Right cardiac atrium (tissue), 5 donors: ENCODE measurements around the gene TRMT1L. TPM values are rescaled to one million over a fixed set of nuclear protein-coding genes. Genes with fewer than 3 reads are reported as not detected.

Source experiments
- ATAC-seq, 2 donors: fragments of 200-7000 bp; cut with Tn5 transposase; one replicate each; pipeline versions ENCODE4 v1.8.0 to v1.9.1; 2020; ENCODE audit warnings: moderate library complexity in 2 of 2, mild to moderate bottlenecking in 1 of 2
- DNase-seq, 3 donors: peaks; one replicate each; pipeline ENCODE4 v3.0.0-alpha.2; 2020
- H3K27ac ChIP-seq: one replicate; pipeline ENCODE4 v1.5.1; 2013; ENCODE audit warnings: mild to moderate bottlenecking, low read length, control low read depth, moderate library complexity
- H3K27me3 ChIP-seq: one replicate; pipeline ENCODE4 v1.6.1; 2013; ENCODE audit not compliant: control insufficient read depth, insufficient read depth
- H3K4me1 ChIP-seq: one replicate; pipeline ENCODE4 v1.6.1; 2013; ENCODE audit warnings: low read length; ENCODE audit not compliant: control insufficient read depth, insufficient read depth
- H3K4me3 ChIP-seq: one replicate; pipeline ENCODE4 v1.5.1; 2013; ENCODE audit warnings: low read length, control low read depth
- H3K9me3 ChIP-seq: one replicate; pipeline ENCODE4 v1.6.1; 2013; ENCODE audit warnings: low read length; ENCODE audit not compliant: control insufficient read depth
- WGBS: extraction: QIAGEN DNeasy Blood & Tissue Kit; methylation state at CpG from one replicate; pipeline ENCODE4 v1.1.7; 2013; 5-methylcytosine and 5-hydroxymethylcytosine counted together
- intact Hi-C, 4 donors: fragments of 100-400 bp; cut with DNase I; formaldehyde crosslinking; loops; one replicate each; pipeline versions ENCODE4 v1.11.0 to v1.14.0; 2022 to 2023
- polyA plus RNA-seq: library from polyadenylated mRNA; stranded (reverse); fragments of 200-250 nt; gene quantifications from one replicate; pipeline ENCODE4 v1.2.3, GENCODE V29; 2013
- total RNA-seq, 4 donors: library from RNA; stranded (reverse); fragmentation: NEBNext Ultra II Directional; extraction: Animal tissue kit (Norgen Biotek cat#: 25700); gene quantifications; one replicate each; pipeline ENCODE4 v1.2.1, GENCODE V29; 2021
- donor health status: healthy with polysubstance abuse.
- donor health status: DM: no; HTN: yes; CAD: no.
- donor health status: DM: no; HTN: no; CAD: no.
- donor health status: DM: no; HTN: yes; CAD: no; lungs with severe emphysema.
- donor health status: DM: yes; HTN: yes; CAD: no.

TRMT1L gene
- total and polyA plus RNA-seq, 5 donors = 12.2 to 31.1 (median 20.2) TPM

- 79% methylated on average over 2 of the region's 2 CpGs for WGBS
Measured at GRCh38 chr1:185129708-185130107, 27.0 kb downstream of the TRMT1L start.

GRCh38 chr1:185112356-185112755 is 44.4 kb downstream of the TRMT1L start:
- no peak for DNase-seq
- WGBS = 55% methylated on average over 2 of the region's 2 CpGs
- no peaks in the 10 kb centered on the region for H3K27me3 ChIP-seq
- intact Hi-C loops = no loop called here
- no peak overlapping the region for H3K27ac ChIP-seq
- H3K4me3 ChIP-seq = no peak overlapping the region
- no peak for ATAC-seq
- no peaks in the 10 kb centered on the region for H3K4me1 ChIP-seq
- H3K9me3 ChIP-seq = no peaks in the 10 kb centered on the region

More at GRCh38 chr1:185129708-185130107, 27.0 kb downstream of the TRMT1L start:
- H3K4me1 ChIP-seq = no peaks in the 10 kb centered on the region
- intact Hi-C loops = no loop called here
- DNase-seq = no peak
- no peak for ATAC-seq
- H3K4me3 ChIP-seq = no peak overlapping the region
- H3K27ac ChIP-seq = no peak overlapping the region
- no peaks in the 10 kb centered on the region for H3K27me3 ChIP-seq
- no peaks in the 10 kb centered on the region for H3K9me3 ChIP-seq

GRCh38 chr1:185111873-185112272 is 44.9 kb downstream of the TRMT1L start:
- H3K9me3 ChIP-seq = no peaks in the 10 kb centered on the region

GRCh38 chr1:185110145-185110544 is 46.6 kb downstream of the TRMT1L start:
- Histone ChIP-seq H3K4me1 (no peaks in the 10 kb centered on the region), H3K27me3 (no peaks in the 10 kb centered on the region), H3K27ac (no peak overlapping the region), H3K9me3 (no peaks in the 10 kb centered on the region), H3K4me3 (no peak overlapping the region)
- intact Hi-C loops = no loop called here
- no peak for DNase-seq
- ATAC-seq = no peak

More at GRCh38 chr1:185111873-185112272, 44.9 kb downstream of the TRMT1L start:
- intact Hi-C loops = no loop called here
- DNase-seq (no peak), ATAC-seq (no peak)
- H3K27me3 ChIP-seq = no peaks in the 10 kb centered on the region
- H3K4me3 ChIP-seq = no peak overlapping the region
- no peaks in the 10 kb centered on the region for H3K4me1 ChIP-seq
- no peak overlapping the region for H3K27ac ChIP-seq

- DNase-seq (no peak), ATAC-seq (no peak)
- H3K27me3 ChIP-seq = no peaks in the 10 kb centered on the region
- H3K27ac ChIP-seq = no peak overlapping the region
- intact Hi-C loops = no loop called here
- no peak overlapping the region for H3K4me3 ChIP-seq
- H3K9me3 ChIP-seq = no peaks in the 10 kb centered on the region
- H3K4me1 ChIP-seq = no peaks in the 10 kb centered on the region
Measured at GRCh38 chr1:185108321-185108720, 48.4 kb downstream of the TRMT1L start.

GRCh38 chr1:185105121-185105520 is 51.6 kb downstream of the TRMT1L start:
- intact Hi-C loops = no loop called here
- WGBS = 92% methylated on average over 3 of the region's 3 CpGs

GRCh38 chr1:185104083-185104482 is 52.7 kb downstream of the TRMT1L start:
- Histone ChIP-seq H3K27me3 (no peaks in the 10 kb centered on the region), H3K4me1 (no peaks in the 10 kb centered on the region), H3K27ac (no peak overlapping the region), H3K9me3 (no peaks in the 10 kb centered on the region), H3K4me3 (no peak overlapping the region)
- DNase-seq = no peak
- WGBS = 93% methylated on average over 3 of the region's 3 CpGs
- no peak for ATAC-seq
- intact Hi-C loops = no loop called here

More at GRCh38 chr1:185105121-185105520, 51.6 kb downstream of the TRMT1L start:
- H3K4me3 ChIP-seq = no peak overlapping the region
- no peaks in the 10 kb centered on the region for H3K4me1 ChIP-seq
- ATAC-seq (no peak), DNase-seq (no peak)
- H3K27ac ChIP-seq = no peak overlapping the region
- H3K27me3 ChIP-seq = no peaks in the 10 kb centered on the region
- H3K9me3 ChIP-seq = no peaks in the 10 kb centered on the region

GRCh38 chr1:185096531-185096930 is 60.2 kb downstream of the TRMT1L start:
- ATAC-seq (no peak), DNase-seq (no peak)
- Histone ChIP-seq H3K4me3 (no peak overlapping the region), H3K4me1 (no peaks in the 10 kb centered on the region), H3K9me3 (no peaks in the 10 kb centered on the region), H3K27ac (no peak overlapping the region), H3K27me3 (no peaks in the 10 kb centered on the region)
- WGBS = 71% methylated on average over 2 of the region's 2 CpGs
- intact Hi-C loops = no loop called here

- 89% methylated on average over 2 of the region's 2 CpGs for WGBS
- DNase-seq (no peak), ATAC-seq (no peak)
- no peaks in the 10 kb centered on the region for H3K4me1 ChIP-seq
- intact Hi-C loops = no loop called here
- no peak overlapping the region for H3K27ac ChIP-seq
- H3K27me3 ChIP-seq = no peaks in the 10 kb centered on the region
- no peak overlapping the region for H3K4me3 ChIP-seq
- H3K9me3 ChIP-seq = no peaks in the 10 kb centered on the region
Measured at GRCh38 chr1:185094761-185095160, 62.0 kb downstream of the TRMT1L start.

- intact Hi-C loops = no loop called here
- Histone ChIP-seq H3K9me3 (no peaks in the 10 kb centered on the region), H3K27me3 (no peaks in the 10 kb centered on the region), H3K27ac (no peak overlapping the region), H3K4me1 (no peaks in the 10 kb centered on the region), H3K4me3 (no peak overlapping the region)
- DNase-seq (no peak), ATAC-seq (no peak)
- 89% methylated on average over 5 of the region's 5 CpGs for WGBS
Measured at GRCh38 chr1:185091480-185091879, 65.3 kb downstream of the TRMT1L start.

- no peak for ATAC-seq
- H3K27ac ChIP-seq = no peak overlapping the region
- H3K9me3 ChIP-seq = no peaks in the 10 kb centered on the region
- DNase-seq = no peak
- no peaks in the 10 kb centered on the region for H3K4me1 ChIP-seq
- intact Hi-C loops = no loop called here
- no peaks in the 10 kb centered on the region for H3K27me3 ChIP-seq
- H3K4me3 ChIP-seq = no peak overlapping the region
Measured at GRCh38 chr1:185087746-185088145, 69.0 kb downstream of the TRMT1L start.

- H3K4me3 ChIP-seq = no peak overlapping the region
- DNase-seq = no peak
- intact Hi-C loops = no loop called here
- 93% methylated on average over 1 of the region's 1 CpG for WGBS
- H3K4me1 ChIP-seq = no peaks in the 10 kb centered on the region
- H3K27me3 ChIP-seq = no peaks in the 10 kb centered on the region
- H3K27ac ChIP-seq = no peak overlapping the region
- H3K9me3 ChIP-seq = no peaks in the 10 kb centered on the region
- ATAC-seq = no peak
Measured at GRCh38 chr1:185087101-185087500, 69.7 kb downstream of the TRMT1L start.
